GM21723 (cell line): ENCODE results near the gene C10orf71.

Source experiments
- ATAC-seq: cut with Tn5 transposase; IDR thresholded peaks from one replicate; pipeline ENCODE4 v1.9.1; 2021; ENCODE audit warnings: mild to moderate bottlenecking, moderate library complexity; ENCODE audit not compliant: unreplicated experiment

C10orf71 gene, protein sequence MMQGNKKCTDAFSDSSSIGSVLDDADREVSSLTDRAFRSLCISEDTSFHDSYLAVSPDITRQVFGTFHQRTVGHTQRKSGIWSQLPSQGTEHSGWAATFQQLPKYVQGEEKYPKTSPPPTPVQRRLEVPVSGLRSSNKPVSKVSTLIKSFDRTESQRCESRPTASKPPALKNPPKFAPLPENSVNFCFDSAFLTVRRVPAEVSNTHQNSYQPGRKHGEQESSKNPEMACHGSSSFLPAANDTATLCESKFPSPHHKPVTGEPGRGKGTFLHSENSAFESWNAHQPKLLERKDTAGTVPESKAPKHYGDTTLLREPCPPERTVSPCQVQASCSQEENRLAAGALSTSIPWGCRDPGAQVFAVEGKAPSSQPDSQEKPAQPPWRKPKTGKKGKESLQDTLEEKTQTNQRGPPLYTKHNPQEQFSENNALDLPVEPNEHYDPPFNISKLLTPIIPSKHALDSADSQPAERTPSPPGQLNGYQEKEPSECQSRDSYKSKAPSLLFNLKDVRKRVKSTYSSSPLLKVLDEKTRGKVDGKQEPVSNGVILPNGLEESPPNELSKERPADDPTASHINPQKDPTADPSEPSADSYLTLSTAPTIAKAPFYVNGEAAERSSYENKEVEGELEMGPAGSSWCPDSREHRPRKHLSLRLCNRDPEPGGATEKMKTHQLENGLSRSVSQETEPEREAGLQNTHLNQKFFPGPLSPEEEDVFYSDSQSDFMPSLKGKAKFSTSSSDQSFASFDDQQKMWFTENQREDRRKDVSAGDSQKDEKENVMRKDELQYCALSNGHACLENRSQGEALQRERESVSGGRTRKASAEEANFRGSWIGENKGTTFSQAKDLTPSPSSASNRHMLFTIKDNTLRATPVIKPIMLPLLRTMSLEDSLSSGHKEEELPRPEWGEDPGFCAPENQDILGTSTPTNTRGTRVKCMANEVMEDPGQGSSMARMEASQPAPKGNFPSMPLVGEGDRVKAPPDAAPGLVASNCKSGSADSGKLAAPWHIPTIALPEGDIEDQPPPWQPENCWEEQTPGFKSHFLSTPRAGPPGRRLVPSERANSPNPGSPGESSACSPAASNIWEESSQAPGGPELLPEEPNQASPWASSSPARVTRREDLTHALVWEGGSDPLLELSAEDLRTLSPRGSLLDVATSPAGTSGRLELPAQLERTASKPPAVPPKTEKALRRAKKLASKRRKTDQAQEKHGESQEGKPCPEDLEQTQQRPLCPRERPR (N-terminal part only)

DNA sequence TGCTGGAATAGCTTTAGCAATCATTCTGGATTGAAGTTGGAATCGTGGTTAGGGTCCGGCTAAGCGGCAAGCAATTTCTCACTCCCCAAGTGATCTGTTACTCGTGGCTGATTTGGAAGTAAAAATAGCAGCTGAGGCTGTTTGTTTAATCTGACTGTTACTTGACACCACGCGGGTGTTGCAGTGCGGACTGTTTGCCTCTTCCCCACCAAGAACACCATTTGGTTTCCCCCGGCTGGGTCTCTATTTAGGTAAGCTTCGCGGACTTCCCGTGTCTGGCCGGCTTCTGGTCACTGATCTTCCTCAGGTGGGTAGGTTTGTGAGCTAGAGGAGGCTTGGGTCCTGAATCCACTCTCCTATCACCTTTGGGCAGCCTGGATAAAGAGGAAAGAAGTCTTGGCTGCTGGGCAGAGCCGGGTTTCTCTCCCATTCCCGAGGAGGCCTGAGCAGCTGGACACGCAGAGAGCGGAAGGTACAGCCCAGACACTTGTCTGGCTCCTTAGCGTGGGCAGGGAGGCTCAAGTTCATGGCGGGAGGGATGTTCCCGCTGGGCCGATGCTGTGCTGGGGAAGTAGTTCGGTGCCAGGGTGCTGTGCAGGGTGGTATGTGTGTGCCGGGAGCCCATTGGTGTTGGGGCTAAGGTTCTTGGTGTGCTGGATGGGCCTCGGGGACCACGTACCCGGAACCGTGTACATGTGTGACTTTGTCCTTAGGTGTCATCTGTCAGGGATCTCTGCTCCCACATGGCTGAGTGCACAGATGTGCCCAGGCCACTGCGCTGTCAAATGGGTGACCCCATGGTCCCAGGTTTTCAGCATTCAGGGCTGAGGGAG is at the start of gene C10orf71:
C10orf71 (plus strand) TSS at position 188 of the 833 bp plus-strand sequence. CDS start 23,376 bp downstream, outside the sequence.
- ATAC-seq: no peak

DNA sequence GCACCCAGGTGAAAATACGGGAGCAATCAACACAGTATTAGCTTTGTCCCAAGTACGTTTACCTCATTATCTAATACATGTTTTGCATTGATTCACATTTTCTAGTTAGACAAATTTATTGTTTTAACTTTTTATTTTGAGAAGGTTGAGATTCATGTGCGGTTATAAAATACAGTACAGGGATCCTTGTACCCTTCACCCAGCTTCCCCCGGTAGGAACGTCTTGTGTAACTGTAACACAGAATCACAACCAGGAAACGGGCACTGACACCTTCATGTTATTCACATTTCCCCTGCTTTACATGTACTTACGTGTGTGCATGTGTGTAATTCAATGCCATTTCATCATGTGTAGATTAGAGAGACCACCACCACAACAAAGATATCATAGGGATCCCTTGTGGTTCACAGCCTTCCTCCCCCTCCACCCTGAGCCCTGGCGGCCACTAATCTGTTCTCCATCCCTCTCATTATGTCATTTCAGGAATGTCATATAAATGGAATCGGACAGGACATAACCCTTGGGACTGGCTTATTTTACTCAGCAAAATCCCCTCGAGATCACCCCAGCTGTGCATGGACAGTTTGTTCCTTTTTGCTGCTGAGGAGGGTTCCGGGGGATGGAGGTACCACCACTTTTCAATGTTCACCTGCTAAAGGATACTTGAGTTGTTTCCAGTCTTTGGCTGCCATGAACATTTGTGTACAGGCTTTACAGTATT is 46.5 kb upstream of the C10orf71 start:
- no peak for ATAC-seq

DNA sequence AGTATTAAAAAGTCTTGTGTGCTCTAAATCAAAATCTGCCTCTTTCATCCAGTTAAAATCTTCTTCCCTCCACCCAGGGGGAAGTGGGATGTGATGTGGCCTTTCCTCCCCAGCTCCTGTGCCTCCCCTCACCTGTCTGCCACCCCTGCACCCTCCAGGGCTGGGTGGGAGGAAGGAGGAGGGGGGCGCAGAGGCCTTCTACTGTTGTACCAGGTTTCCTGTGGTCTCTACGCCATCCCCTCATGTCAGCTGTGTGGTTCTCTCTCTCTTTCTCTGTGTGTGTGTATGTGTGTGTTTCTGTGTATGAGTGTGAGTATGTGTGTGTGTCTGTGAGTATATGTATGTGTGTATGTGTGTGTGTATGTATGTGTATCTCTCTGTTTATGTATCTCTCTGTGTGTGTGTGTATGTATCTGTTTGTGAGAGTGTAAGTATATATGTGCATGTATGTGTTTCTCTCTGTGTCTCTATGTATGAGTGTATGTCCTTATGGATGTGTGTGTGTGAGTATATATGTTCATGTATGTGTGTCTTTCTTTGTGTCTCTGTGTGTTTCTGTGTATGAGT is 45.5 kb upstream of the C10orf71 start:
- ATAC-seq: no peak

DNA sequence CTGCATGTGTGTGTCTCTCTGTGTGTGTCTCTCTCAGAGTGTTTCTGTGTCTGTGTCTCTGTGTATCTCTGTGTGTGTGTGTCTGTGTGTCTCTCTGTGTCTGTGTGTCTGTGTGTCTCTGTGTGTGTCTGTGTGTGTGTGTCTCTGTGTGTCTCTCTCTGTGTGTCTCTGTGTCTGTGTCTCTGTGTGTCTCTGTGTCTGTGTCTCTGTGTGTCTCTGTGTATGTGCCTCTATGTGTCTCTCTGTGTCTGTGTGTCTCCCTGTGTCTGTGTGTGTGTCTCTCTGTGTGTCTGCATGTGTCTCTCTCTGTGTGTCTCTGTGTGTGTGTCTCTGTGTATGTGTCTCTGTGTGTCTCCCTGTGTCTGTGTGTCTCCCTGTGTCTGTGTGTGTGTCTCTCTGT is 44.8 kb upstream of the C10orf71 start:
- no peak for ATAC-seq

DNA sequence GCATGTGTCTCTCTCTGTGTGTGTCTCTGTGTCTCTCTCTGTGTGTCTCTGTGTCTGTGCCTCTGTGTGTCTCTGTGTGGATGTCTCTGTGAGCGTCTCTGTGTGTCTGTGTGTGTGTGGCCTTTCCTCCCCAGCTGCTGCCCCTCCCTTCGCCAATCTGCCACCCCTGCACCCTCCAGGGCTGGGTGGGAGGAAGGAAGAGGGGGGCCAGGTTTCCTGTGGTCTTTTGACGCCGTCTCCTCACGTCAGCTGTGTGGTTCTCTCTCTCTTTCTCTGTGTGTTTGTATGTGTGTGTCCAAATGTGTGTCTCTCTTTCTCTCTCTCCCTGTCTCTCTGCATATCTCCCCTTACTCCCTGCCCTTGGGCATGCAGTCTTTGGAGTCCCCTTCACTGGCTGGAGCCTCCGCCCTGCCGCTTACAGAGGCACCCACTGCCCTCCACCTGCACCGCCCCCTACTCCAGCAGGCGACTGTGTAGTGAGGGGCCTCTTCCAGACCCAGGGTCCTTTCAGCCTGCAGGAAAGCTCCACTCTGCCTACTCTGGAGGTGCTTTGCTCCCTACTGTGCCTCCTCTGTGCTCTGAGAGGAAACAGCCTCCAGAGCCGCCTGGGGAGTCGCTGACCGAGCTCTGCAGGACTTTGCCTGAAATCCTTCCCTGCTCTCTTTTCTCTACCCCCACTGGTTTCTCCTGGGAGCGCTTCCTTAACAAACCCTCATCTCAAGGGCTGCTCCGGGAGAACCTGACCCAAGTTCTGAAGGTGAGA is 44.2 kb upstream of the C10orf71 start:
- no peak for ATAC-seq

DNA sequence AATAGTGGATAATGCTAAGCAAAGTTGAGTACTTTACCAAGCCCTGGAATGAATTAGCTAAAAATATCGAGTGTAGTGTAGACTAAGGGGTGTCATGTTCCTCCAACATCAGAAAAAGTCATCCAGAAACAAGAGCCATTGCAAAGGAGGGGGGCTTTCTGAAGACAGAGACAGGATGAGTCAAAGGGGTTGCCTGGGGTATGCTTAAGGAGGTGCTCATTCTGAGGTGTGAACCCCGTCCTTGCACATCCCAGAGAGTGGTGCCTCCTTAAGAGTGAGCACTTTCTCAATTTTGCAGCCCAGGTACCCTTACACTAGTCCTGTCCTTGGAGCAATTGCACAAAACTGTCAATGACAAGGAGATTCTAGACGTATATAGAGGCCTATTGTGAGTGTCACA is 43.1 kb upstream of the C10orf71 start:
- ATAC-seq: no peak

DNA sequence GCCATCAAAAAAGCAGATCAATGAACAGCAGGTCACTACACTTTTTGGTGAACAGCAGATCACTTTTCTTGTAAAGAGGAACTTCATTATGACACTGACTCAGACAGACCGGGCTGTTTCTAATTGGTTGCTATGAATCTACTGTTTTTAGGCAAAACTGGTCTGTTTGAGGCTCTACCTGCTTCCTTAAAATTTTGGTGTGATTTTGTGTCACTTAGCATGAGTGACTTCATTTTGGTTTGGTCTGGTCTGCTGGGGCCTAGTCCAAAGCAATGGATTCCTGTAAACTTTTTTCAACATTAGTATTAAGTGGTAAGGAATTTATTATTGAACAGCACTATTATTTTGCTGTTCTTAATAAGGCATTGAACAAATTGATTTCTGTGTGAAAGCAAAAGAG is 41.8 kb upstream of the C10orf71 start:
- no peak for ATAC-seq

DNA sequence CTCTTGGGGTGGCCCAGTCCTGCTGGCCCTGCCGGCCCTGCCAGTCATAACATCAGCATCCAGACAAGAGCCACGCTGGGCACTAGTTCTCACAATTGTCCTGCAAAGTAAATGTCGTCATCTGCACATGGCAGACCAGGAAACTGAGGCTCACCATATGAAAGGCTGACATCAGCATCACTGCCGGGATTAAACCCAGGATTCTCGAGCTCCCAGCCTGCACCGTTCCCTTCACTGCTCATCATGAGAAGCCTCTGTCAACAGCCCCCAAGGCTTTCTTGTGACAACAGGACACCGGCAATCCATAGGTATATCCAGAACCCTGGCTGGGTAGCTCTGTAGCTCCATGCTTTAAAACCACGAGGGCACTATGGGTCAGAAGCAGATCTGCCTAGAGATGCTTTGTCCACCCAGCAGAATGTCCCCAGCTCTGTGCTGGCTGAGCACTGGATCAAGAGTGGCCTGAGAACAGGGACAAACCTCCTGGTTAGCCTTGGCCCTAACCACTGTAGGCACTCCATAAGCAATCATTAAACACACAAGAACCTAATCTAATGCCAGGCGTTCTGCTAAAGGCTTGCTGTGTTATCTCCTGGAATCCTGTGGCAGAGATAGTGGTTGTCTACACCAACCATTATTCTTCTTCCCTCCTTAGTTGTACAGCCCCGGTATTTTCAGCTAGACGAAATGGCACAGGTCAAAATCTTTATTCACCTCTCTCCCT is 41.2 kb upstream of the C10orf71 start:
- no peak for ATAC-seq

DNA sequence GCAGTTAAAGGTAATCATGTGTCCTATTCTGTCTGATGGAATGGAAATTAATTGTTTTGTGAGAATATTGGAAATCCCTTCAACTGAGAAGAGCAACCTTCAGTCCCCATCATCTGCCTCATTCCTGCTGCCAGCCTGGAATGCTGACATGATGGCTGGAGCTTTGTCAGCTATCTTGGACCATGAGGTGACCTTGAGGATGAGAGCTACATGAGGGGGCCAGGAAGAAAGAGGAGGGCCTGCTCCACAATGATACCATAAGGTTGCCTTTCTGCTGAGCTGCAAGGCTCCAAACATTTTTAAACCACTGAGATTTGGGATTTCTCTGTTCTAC is 40.7 kb upstream of the C10orf71 start:
- ATAC-seq: no peak

DNA sequence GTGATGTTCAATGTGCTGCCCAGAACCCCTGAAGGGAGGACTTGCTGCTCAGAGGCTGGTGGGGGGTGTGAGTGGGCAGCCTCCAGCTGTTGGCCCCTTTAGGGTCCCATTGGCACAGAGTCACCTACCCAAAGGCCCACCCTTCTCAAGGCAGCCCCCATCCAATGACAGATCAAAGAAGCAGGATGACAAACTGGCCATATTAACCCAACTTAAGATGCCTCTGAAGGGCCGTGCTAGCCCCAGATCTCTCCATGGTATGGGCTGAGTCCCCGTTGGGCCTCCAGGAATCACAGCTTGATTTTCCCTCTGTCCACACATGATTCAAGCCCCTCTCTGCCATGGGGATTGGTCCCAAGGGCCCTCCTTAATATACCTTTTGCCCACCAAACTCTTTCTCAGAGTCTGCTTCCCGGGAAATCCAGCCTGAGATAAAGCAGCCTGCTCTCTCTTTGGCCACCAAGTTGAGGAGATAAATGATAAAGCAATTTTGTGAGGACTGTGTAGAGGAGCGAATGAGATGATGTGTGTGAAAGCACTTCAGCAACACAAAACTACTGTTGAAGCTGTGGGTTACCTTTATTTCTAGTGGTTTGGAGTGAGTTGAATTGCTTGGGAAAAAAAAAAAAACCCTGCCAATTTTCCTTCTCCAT is 38.2 kb upstream of the C10orf71 start:
- no peak for ATAC-seq

DNA sequence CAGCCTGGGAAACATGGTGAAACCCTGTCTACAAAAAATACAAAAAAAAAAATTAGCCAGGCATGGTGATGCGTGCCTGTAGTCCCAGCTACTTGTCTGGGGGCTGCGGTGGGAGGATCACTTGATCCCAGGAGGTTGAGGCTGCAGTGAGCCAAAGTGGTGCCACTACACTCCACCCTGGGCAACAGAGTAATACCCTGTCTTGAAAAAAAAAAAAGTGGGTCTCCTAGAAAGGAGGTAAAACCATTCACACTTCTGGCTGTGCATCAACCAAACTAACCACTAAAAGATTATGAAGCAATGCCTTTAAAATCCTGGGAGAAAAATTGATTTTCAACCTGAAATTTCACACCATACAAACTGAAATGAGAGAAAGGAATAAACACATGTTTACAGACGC is 35.4 kb upstream of the C10orf71 start:
- ATAC-seq: no peak

DNA sequence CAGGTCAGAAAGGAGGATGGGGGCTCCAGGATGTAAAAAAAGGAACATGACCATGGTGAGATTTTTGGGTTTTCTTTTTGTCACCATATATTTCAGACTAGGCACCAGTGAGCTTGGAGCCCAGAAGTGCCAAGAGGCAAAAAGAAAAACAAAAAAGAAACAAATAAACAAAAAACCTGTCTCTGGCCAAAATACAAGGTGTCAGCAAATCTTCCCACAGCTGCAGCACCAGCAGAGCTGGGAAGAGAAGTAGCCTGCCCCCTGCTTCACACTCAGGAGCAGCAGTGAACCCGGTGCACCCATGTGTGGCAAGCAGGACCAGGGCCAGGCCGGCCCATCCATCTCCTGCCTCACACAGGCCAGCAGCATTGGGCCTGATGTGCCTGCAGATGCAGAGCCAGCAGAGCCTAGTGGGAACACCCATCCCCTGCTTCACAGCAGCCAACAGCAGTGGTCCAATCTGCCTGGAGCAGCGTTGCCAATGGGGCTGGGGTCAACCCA is 34.7 kb upstream of the C10orf71 start:
- no peak for ATAC-seq

DNA sequence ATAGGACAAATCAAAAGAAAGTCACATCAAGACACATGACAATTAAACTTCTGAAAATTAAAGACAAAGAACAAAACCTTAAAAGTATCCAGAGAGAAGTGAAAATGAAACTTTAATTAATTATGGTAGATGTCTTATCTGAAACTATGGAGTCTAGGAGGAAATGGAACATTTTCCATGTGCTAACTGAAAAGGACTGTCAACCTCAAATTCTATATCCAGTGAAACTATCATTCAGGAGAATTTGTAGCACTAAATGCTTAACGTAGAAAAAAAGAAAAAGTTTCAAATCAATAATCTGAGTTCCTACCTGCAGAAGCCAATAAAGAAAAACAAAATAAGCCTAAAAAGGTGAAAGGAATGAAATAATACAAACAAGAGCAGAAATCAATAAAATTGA is 33.1 kb upstream of the C10orf71 start:
- no peak for ATAC-seq

DNA sequence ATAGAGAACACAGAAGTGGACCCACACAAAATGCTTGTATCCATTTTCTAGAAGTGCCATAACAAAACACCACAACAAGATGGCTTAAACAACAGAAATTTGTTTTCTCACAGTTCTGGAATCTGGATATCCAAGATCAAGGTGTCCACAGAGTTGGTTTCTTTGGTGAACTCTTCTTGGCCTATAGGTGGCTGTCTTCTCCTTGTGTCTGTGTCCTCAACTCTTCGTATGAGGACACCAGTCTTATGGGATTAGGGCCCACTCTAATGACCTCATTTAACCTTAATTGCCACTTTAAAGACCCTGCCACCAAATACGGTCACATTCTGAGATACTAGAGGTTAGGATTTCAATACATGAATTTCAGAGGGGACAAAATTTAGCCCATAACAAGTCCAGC is 30.8 kb upstream of the C10orf71 start:
- no peak for ATAC-seq

DNA sequence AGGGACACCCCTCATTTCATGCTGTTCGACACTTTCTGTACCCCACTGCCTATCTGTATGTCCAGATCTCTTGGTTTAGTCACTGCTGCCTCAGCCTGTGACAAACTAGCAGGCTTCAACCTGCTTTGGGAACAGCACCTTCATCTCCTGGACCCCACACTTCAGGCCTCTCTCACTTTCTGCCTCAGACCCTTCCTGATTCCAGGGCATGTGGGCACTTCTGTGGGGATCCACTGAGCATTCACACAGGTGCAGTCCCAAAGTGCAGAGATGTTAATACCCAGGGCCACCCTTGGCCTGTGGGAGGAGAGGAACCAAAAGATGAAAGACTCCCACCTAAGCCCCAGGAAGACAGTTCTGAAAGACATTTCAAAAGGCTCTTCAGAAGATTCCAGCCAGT is 29.4 kb upstream of the C10orf71 start:
- no peak for ATAC-seq

DNA sequence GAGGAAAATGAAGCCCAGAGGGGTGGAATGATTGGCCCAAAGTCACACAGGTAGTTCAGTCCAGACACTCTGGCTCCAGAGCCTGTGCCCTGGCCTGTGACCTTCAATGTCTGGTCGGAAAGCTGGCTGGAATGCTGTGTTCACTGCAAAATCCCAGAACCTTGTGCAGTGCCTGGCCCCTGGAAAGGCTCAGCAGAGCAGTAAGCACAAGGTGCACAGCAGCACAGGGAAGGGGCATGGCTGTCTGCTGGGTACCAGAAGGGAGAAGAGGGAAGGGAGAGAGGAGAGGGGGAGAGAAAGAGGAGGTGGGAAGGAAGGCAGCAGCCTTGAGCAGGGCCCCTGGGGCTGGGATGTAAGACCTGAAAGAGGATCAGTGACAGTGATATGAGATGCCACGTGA is 28.4 kb upstream of the C10orf71 start:
- ATAC-seq: no peak

DNA sequence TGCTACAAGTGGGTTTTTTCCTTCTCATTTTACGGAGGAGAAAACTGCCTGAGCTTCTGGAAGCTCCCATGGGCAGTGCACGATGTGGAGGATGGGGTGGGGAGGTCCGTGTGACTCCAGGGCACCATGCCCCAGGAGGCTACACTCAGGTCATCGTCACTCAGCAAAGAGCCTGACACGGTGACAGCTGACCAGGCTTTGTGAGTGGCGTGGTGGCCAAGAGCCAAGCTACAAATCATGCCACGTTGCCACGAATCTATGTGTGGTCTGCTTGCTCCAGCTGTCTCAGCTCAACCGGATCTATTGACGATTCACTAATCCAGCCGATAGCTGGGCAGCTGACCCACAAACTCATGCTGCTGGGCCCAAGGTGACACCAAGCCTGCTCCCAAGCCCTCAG is 27.6 kb upstream of the C10orf71 start:
- no peak for ATAC-seq
